Measurements from ENCODE around the gene LRMDA.

DNA sequence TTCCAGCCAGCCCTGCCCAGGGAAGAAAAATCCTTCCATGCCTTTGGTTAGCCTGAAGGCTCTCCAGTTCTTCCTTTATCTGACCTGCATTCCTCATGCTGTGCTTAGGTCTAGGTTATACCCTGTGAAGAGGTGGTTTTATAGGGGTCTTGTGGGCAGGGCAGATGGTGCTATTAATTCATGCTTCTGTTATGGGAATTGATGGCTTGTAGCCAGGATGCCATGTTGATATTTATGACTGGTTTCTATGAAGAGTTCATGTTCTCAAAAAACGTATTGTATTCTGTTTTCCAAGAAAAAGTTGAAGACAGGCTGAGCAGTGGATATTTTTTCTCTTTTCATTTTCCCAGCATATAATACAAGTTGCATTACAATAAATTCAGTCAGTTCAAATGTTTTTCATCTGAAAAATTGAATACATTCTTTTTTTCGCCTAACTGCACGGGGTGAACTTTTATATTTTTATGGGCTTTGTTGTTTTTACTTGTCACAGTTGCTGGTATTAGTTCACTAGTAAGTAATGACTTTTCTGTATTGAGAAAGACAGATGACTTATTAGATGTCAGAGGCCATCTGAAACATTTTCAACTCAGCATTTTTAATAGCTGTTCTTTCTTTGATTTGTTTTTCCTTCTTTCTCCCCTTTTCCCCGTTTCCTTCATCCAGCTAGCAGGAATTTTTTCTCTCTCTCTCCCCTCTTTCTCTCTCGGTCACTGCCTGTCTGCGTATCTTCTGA lies 322.8 kb downstream of the LRMDA start:
- TF ChIP-seq HDAC6 (IDR thresholded peaks at IDR 0.05; ENCODE audit: low read depth, low read length) = no peak
- TF ChIP-seq, protein P1, sequence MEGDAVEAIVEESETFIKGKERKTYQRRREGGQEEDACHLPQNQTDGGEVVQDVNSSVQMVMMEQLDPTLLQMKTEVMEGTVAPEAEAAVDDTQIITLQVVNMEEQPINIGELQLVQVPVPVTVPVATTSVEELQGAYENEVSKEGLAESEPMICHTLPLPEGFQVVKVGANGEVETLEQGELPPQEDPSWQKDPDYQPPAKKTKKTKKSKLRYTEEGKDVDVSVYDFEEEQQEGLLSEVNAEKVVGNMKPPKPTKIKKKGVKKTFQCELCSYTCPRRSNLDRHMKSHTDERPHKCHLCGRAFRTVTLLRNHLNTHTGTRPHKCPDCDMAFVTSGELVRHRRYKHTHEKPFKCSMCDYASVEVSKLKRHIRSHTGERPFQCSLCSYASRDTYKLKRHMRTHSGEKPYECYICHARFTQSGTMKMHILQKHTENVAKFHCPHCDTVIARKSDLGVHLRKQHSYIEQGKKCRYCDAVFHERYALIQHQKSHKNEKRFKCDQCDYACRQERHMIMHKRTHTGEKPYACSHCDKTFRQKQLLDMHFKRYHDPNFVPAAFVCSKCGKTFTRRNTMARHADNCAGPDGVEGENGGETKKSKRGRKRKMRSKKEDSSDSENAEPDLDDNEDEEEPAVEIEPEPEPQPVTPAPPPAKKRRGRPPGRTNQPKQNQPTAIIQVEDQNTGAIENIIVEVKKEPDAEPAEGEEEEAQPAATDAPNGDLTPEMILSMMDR (IDR thresholded peaks at IDR 0.05; ENCODE audit: control extremely low read depth in 1 of 3, insufficient read depth in 1 of 3, low read depth in 1 of 3, low read length in 3 of 3) = no peak
